Measurements from ENCODE around the gene NISCH. TPM values are rescaled to one million over a fixed set of nuclear protein-coding genes. Genes with fewer than 3 reads are reported as not detected.

NISCH gene
- total and polyA plus RNA-seq, 2 of the 8 experiments (the other 6 are each of a cell fraction or from before 2014, with no cell fraction given) = 71.2 to 71.9 TPM

- no peak for TF ChIP-seq CHD7 (IDR thresholded peaks at IDR 0.05; ENCODE audit: insufficient replicate concordance, low read length)
Measured at GRCh38 chr3:52420388-52420787, 35.0 kb upstream of the NISCH start (continued).

Data from H1 (cell line).